Bronchial smooth muscle cell (primary cell): ENCODE results near the gene KYNU. TPM values are rescaled to one million over a fixed set of nuclear protein-coding genes. Genes with fewer than 3 reads are reported as not detected.

ENCODE experiments used
- total RNA-seq: library from RNA; depleted of rRNA; stranded (reverse); fragments of >200 nt; gene quantifications from 2 replicates; pipeline ENCODE4 v1.2.1, GENCODE V29; 2014

The KYNU gene
- total RNA-seq = 1.6 and 13.2 TPM in 2 replicates

DNA sequence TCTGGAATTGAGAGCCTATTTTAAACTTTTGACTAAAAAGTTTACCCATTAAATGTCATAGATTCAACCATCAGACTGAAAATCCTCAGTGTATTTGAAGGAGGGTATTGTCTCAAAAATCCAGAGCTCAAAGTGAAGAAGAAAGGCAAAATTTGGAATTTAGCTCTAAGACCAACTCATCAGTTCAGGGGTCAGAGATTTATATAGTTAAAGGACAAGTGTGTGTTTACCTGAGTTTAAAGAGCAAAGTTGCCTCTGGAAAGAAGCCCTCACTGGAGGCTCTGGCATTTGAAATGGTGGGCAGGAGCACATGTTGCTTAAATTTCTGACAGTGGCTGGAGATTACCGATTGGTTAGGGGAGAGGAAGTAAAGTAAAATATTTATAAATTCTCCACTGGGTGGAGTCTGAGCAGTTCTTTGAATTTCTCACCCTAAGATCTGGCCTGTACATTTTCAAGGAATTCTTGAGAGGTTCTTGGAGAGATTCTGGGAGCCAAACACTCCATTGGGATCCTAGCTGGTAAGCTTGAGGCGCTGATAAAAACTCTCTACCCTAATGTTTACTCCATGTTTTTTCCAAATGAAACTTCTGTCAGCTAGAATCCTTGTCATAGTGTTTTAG, at the start of gene KYNU:
Gene KYNU, plus strand, starts transcription at position 449 of the 623 bp plus-strand sequence. CDS start 7,704 bp downstream, outside the sequence.

